H1 (cell line): ENCODE results near the gene GALNT7. TPM values are rescaled to one million over a fixed set of nuclear protein-coding genes. Genes with fewer than 3 reads are reported as not detected.

Experiments used
- CTCF ChIA-PET: fragments of 300-600 bp; sonication (Branson Sonifier 250); formaldehyde crosslinking; loops from one replicate; lab custom pipeline; 2021; ENCODE audit not compliant: partially characterized antibody; lab: Charles Lee
- POLR2A ChIA-PET: fragments of 300-600 bp; sonication (Branson Sonifier 250); formaldehyde crosslinking; loops from one replicate; lab custom pipeline; 2021; ENCODE audit warnings: inconsistent platforms; ENCODE audit not compliant: partially characterized antibody; lab: Charles Lee
- DNase-seq, 2 experiments: peaks; one replicate each; pipeline versions ENCODE4 v3.0.0 to v3.0.0-alpha.2; 2010 to 2022; ENCODE audit warnings: low spot score in 2 of 2, low read depth in 1 of 2, mixed read lengths in 1 of 2
- FAIRE-seq: peaks from 2 replicates; lab custom pipeline; 2011; peaks lifted over from hg19 to GRCh38; lab: Jason Lieb, UNC
- H2AFZ ChIP-seq: 2 replicates; pipeline ENCODE4 v1.8.1; 2012; ENCODE audit warnings: low read length, inconsistent platforms
- H2AK5ac ChIP-seq: 2 replicates; pipeline ENCODE4 v1.6.1; 2013; ENCODE audit warnings: low read depth, low read length
- H2BK120ac ChIP-seq: replicated peaks from 2 replicates; pipeline ENCODE3; 2013; ENCODE audit warnings: low read depth, low read length, inconsistent platforms
- H2BK12ac ChIP-seq: 2 replicates; pipeline ENCODE4 v1.6.1; 2013; ENCODE audit warnings: low read depth, low read length
- H2BK15ac ChIP-seq: 2 replicates; pipeline ENCODE4 v1.6.1; 2013; ENCODE audit warnings: low read length
- H2BK20ac ChIP-seq: 2 replicates; pipeline ENCODE4 v1.6.1; 2013; ENCODE audit warnings: low read length
- H2BK5ac ChIP-seq: 2 replicates; pipeline ENCODE4 v1.6.1; 2013; ENCODE audit warnings: low read depth, low read length
- H3K14ac ChIP-seq: 2 replicates; pipeline ENCODE4 v1.6.1; 2013; ENCODE audit warnings: inconsistent platforms; ENCODE audit not compliant: insufficient read length
- H3K18ac ChIP-seq: 2 replicates; pipeline ENCODE4 v1.6.1; 2013; ENCODE audit warnings: low read length; ENCODE audit errors: extremely low read depth
- H3K23ac ChIP-seq: 2 replicates; pipeline ENCODE4 v1.6.1; 2013; ENCODE audit warnings: inconsistent platforms; ENCODE audit not compliant: insufficient read length
- H3K23me2 ChIP-seq: 2 replicates; pipeline ENCODE4 v1.6.1; 2013; ENCODE audit warnings: low read depth, low read length
- H3K27ac ChIP-seq: 2 replicates; pipeline ENCODE4 v1.6.1; 2011; ENCODE audit warnings: low read depth, low read length, inconsistent platforms
- H3K27me3 ChIP-seq, 4 experiments: replicated peaks in 1 of 4; 1 replicate in 1 of 4; 2 replicates in 3 of 4; pipeline versions ENCODE4 v1.6.1 to v1.8.1; 2011 to 2013; ENCODE audit warnings: low read length in 3 of 4, mild to moderate bottlenecking in 3 of 4, inconsistent platforms in 2 of 4, mixed read lengths in 2 of 4, moderate library complexity in 1 of 4; ENCODE audit not compliant: control insufficient read depth in 3 of 4, insufficient read depth in 3 of 4; ENCODE audit errors: extremely low read depth in 1 of 4
- H3K36me3 ChIP-seq, 4 experiments: 2 replicates each; pipeline versions ENCODE4 v1.6.1 to v1.8.1; 2011 to 2013; ENCODE audit warnings: mild to moderate bottlenecking in 4 of 4, low read length in 3 of 4, moderate library complexity in 2 of 4, control low read depth in 1 of 4, inconsistent platforms in 1 of 4; ENCODE audit not compliant: insufficient read depth in 4 of 4, control insufficient read depth in 2 of 4
- H3K4ac ChIP-seq: replicated peaks from 2 replicates; pipeline ENCODE3; 2013; ENCODE audit warnings: low read length, low read depth, mixed read lengths, inconsistent platforms; ENCODE audit not compliant: insufficient read length
- H3K4me1 ChIP-seq, 4 experiments: replicated peaks in 1 of 4; 1 replicate in 1 of 4; 2 replicates in 3 of 4; pipeline versions ENCODE4 v1.6.1 to v1.8.1; 2011 to 2013; ENCODE audit warnings: low read length in 3 of 4, inconsistent platforms in 2 of 4, mixed read lengths in 1 of 4; ENCODE audit not compliant: insufficient read depth in 4 of 4, control insufficient read depth in 3 of 4
- H3K4me2 ChIP-seq, 2 experiments: 2 replicates each; pipeline versions ENCODE4 v1.6.1 to v1.8.1; 2011 to 2013; ENCODE audit warnings: low read depth in 2 of 2, low read length in 2 of 2, control low read depth in 1 of 2, inconsistent platforms in 1 of 2, mild to moderate bottlenecking in 1 of 2; ENCODE audit not compliant: insufficient read depth in 1 of 2
- H3K4me3 ChIP-seq, 4 experiments: fragments of 200-600, 300-600 bp in 1 of 4; sonication (generic), shearing (Covaris generic), sonication (Bioruptor Twin) in 1 of 4; 2 replicates each; pipeline versions ENCODE4 v1.5.1 to v1.8.1; 2011 to 2016; ENCODE audit warnings: low read length in 4 of 4, low read depth in 3 of 4, control low read depth in 2 of 4, inconsistent platforms in 2 of 4, mild to moderate bottlenecking in 2 of 4, mixed read lengths in 1 of 4, moderate library complexity in 1 of 4; ENCODE audit not compliant: insufficient read depth in 2 of 4; ENCODE audit errors: extremely low read depth in 1 of 4
- H3K56ac ChIP-seq: replicated peaks from 2 replicates; pipeline ENCODE3; 2013; ENCODE audit warnings: low read depth, mild to moderate bottlenecking, mixed read lengths, low read length, inconsistent platforms; ENCODE audit not compliant: insufficient read length
- H3K79me1 ChIP-seq: 2 replicates; pipeline ENCODE4 v1.6.1; 2013; ENCODE audit warnings: low read depth, low read length, control low read depth
- H3K79me2 ChIP-seq, 2 experiments: 2 replicates each; pipeline versions ENCODE4 v1.6.1 to v1.8.1; 2012 to 2013; ENCODE audit warnings: low read length in 2 of 2, mild to moderate bottlenecking in 2 of 2, inconsistent platforms in 1 of 2; ENCODE audit not compliant: insufficient read depth in 2 of 2, control insufficient read depth in 1 of 2
- H3K9ac ChIP-seq, 4 experiments: replicated peaks in 1 of 4; 1 replicate in 1 of 4; 2 replicates in 3 of 4; pipeline versions ENCODE4 v1.6.1 to v1.8.1; 2011 to 2013; ENCODE audit warnings: low read depth in 3 of 4, low read length in 3 of 4, control low read depth in 2 of 4, mild to moderate bottlenecking in 2 of 4, moderate library complexity in 2 of 4, inconsistent platforms in 1 of 4; ENCODE audit errors: extremely low read depth in 1 of 4
- H3K9me3 ChIP-seq, 2 experiments: 2 replicates each; pipeline versions ENCODE4 v1.6.1 to v1.8.1; 2012 to 2013; ENCODE audit warnings: mild to moderate bottlenecking in 2 of 2, moderate library complexity in 2 of 2, control low read depth in 1 of 2, inconsistent platforms in 1 of 2, low read depth in 1 of 2, low read length in 1 of 2, mixed read lengths in 1 of 2; ENCODE audit not compliant: insufficient read depth in 2 of 2
- H4K20me1 ChIP-seq, 2 experiments: replicated peaks in 1 of 2; 2 replicates each; pipeline versions ENCODE3 to v1.8.1; 2011 to 2013; ENCODE audit warnings: inconsistent platforms in 2 of 2, low read length in 2 of 2, mild to moderate bottlenecking in 1 of 2; ENCODE audit not compliant: insufficient read depth in 2 of 2, control insufficient read depth in 1 of 2
- H4K5ac ChIP-seq: 2 replicates; pipeline ENCODE4 v1.6.1; 2013; ENCODE audit warnings: low read length, low read depth, mixed read lengths, inconsistent platforms; ENCODE audit not compliant: insufficient read length
- H4K8ac ChIP-seq: 2 replicates; pipeline ENCODE4 v1.8.0; 2013; ENCODE audit warnings: mild to moderate bottlenecking, moderate library complexity, low read length, inconsistent platforms; ENCODE audit not compliant: insufficient read depth; ENCODE audit errors: extremely low read depth
- H4K91ac ChIP-seq: replicated peaks from 2 replicates; pipeline ENCODE3; 2013; ENCODE audit warnings: low read length, mixed read lengths, inconsistent platforms; ENCODE audit not compliant: insufficient read length
- POU5F1 ChIP-seq: IDR thresholded peaks from 2 replicates; pipeline ENCODE4 v1.6.1; 2011; ENCODE audit warnings: low read depth, mild to moderate bottlenecking, low read length, moderate library complexity
- WGBS, 2 experiments: shearing (Covaris generic) in 1 of 2; methylation state at CpG; one replicate each; pipeline versions ENCODE4 v1.1.6 to v1.1.7; 2013 to 2015; ENCODE audit warnings: low lambda C conversion rate in 2 of 2, mixed read lengths in 2 of 2, inconsistent platforms in 1 of 2, low coverage in 1 of 2, missing lambda C conversion rate in 1 of 2; ENCODE audit not compliant: insufficient replicate concordance in 2 of 2, insufficient coverage in 1 of 2, insufficient read length in 1 of 2; ENCODE audit errors: extremely low coverage in 1 of 2, missing lambda C conversion rate in 1 of 2; 5-methylcytosine and 5-hydroxymethylcytosine counted together
- polyA plus RNA-seq, 7 experiments: library from polyadenylated mRNA; depleted of rRNA in 3 of 7; stranded (reverse) in 5 of 7; unstranded in 2 of 7; fragments of >200 nt in 5 of 7; fragments of 200-250 nt in 2 of 7; gene quantifications; 1 replicate in 5 of 7; 2 replicates in 1 of 7; 4 replicates in 1 of 7; pipeline versions ENCODE4 v1.2.1 to v1.2.3, GENCODE V29; 2011 to 2013; ENCODE audit warnings: missing spikeins in 2 of 7, mixed read lengths in 2 of 7
- total RNA-seq: library from RNA; stranded (reverse); fragmentation: NEBNext Ultra II Directional; extraction: Animal tissue kit (Norgen Biotek cat#: 25700); gene quantifications from 2 replicates; pipeline ENCODE4 v1.2.1, GENCODE V29; 2021

GALNT7 gene
- total and polyA plus RNA-seq, 2 of the 8 experiments (the other 6 are each of a cell fraction or from before 2014, with no cell fraction given) = 22.4 to 85.5 TPM

GRCh38 chr4:173130687-173131086 is 37.9 kb upstream of the GALNT7 start:
- H2AFZ ChIP-seq = no peak overlapping the region
- no peak overlapping the region for H3K9ac ChIP-seq
- no peak overlapping the region for H3K4me3 ChIP-seq
- no peak overlapping the region for H3K18ac ChIP-seq
- CTCF ChIA-PET = interaction anchor here (1.1 to 1.9 kb wide), 3 partner anchors 10 to 171 kb away, joined by 3 to 6 read pairs (median 4); no protein-coding TSS in a partner anchor
- no peak overlapping the region for H4K91ac ChIP-seq
- no peak overlapping the region for H3K4ac ChIP-seq
- H3K23ac ChIP-seq = no peak overlapping the region
- no peaks in the 10 kb centered on the region for H3K23me2 ChIP-seq
- H3K36me3 ChIP-seq = no peaks in the 10 kb centered on the region; a peak in 1 of 8 replicates
- no peak overlapping the region for H2BK15ac ChIP-seq
- H4K5ac ChIP-seq = no peak overlapping the region
- POLR2A ChIA-PET = no interaction called here
- H3K9me3 ChIP-seq = no peaks in the 10 kb centered on the region
- no peaks in the 10 kb centered on the region for H3K27me3 ChIP-seq
- H2BK120ac ChIP-seq = no peak overlapping the region
- no peak overlapping the region for H3K56ac ChIP-seq
- no peak overlapping the region for H4K8ac ChIP-seq
- H2BK12ac ChIP-seq = no peak overlapping the region
- FAIRE-seq (no peak), DNase-seq (no peak)
- H3K27ac ChIP-seq = no peak overlapping the region
- TF ChIP-seq POU5F1 = no peak
- 95% methylated on average over 5 of the region's 5 CpGs; no CpG with 5 or more reads in 1 of the 2 experiments for WGBS, 2 experiments
- no peak overlapping the region for H2BK5ac ChIP-seq
- H4K20me1 ChIP-seq = no peaks in the 10 kb centered on the region
- H3K4me2 ChIP-seq = no peak overlapping the region
- no peak overlapping the region for H3K14ac ChIP-seq
- H2BK20ac ChIP-seq = no peak overlapping the region
- no peaks in the 10 kb centered on the region for H3K4me1 ChIP-seq
- H3K79me2 ChIP-seq = no peaks in the 10 kb centered on the region
- H3K79me1 ChIP-seq = no peaks in the 10 kb centered on the region
- H2AK5ac ChIP-seq = no peak overlapping the region
